ENCODE data around the gene GSTO2.

GSTO2 gene

GRCh38 chr10:104253606-104254410, 15.2 kb upstream of the GSTO2 start:
- Histone ChIP-seq H3K36me3 (ENCODE audit: insufficient read depth, low read length) (peaks cover 15% of the 10 kb centered on the region), H3K4me3 (ENCODE audit: low read length) (peak overlapping the region; percentile 81), H3K27ac (ENCODE audit: low read depth, low read length) (peak overlapping the region; percentile 15; the same call in 1 of the 2 replicates), H3K9ac (ENCODE audit: low read depth, low read length) (0 out of 2 replicates have a peak overlapping the region, but pooled peaks have one; percentile 75), H3K9me3 (ENCODE audit: insufficient read depth, low read depth, low read length) (peaks cover 1% of the 10 kb centered on the region; the same call in 1 of the 2 replicates), H3K4me1 (ENCODE audit: insufficient read depth, low read length) (peaks cover 48% of the 10 kb centered on the region), H3K27me3 (ENCODE audit: insufficient read depth, low read length) (peaks cover 14% of the 10 kb centered on the region; the same call in 1 of the 2 replicates)
- 5% methylated on average over 10 of the region's 10 CpGs for WGBS

- no peaks in the 10 kb centered on the region for H3K9me3 ChIP-seq (ENCODE audit: insufficient read depth, low read depth, low read length)
- H3K4me1 ChIP-seq (ENCODE audit: insufficient read depth, low read length): peaks cover 48% of the 10 kb centered on the region
- peak within 1 kb of the TSS; percentile 60; the same call in 1 of the 2 replicates for H3K27ac ChIP-seq (ENCODE audit: low read depth, low read length)
- H3K27me3 ChIP-seq (ENCODE audit: insufficient read depth, low read length): peaks cover 14% of the 10 kb centered on the region; the same call in 1 of the 2 replicates
- H3K36me3 ChIP-seq (ENCODE audit: insufficient read depth, low read length): peaks cover 24% of the 10 kb centered on the region
- H3K4me3 ChIP-seq (ENCODE audit: low read length): peak within 1 kb of the TSS; percentile 81
- peak within 1 kb of the TSS; percentile 75 for H3K9ac ChIP-seq (ENCODE audit: low read depth, low read length)
- under 1% methylated on average over 69 of the region's 69 CpGs for WGBS
These were observed 14.3 kb upstream of the GSTO2 start, which contains the start of gene GSTO1 for GRCh38 chr10:104254493-104255310. Gene GSTO1, plus strand, starts transcription at chr10:104254892. Its CDS starts 37 bp downstream, at chr10:104254929.

- 2% methylated on average over 11 of the region's 12 CpGs for WGBS
- Histone ChIP-seq H3K4me3 (ENCODE audit: low read length) (peak overlapping the region; percentile 81), H3K27ac (ENCODE audit: low read depth, low read length) (peak overlapping the region; percentile 60; the same call in 1 of the 2 replicates), H3K4me1 (ENCODE audit: insufficient read depth, low read length) (peaks cover 49% of the 10 kb centered on the region), H3K36me3 (ENCODE audit: insufficient read depth, low read length) (peaks cover 31% of the 10 kb centered on the region), H3K9me3 (ENCODE audit: insufficient read depth, low read depth, low read length) (no peaks in the 10 kb centered on the region), H3K27me3 (ENCODE audit: insufficient read depth, low read length) (peaks cover 14% of the 10 kb centered on the region; the same call in 1 of the 2 replicates), H3K9ac (ENCODE audit: low read depth, low read length) (peak overlapping the region; percentile 75)
These were observed 13.5 kb upstream of the GSTO2 start for GRCh38 chr10:104255311-104255981.

- Histone ChIP-seq H3K27me3 (ENCODE audit: insufficient read depth, low read length) (peaks cover 14% of the 10 kb centered on the region; the same call in 1 of the 2 replicates), H3K27ac (ENCODE audit: low read depth, low read length) (no peak overlapping the region), H3K9me3 (ENCODE audit: insufficient read depth, low read depth, low read length) (no peaks in the 10 kb centered on the region), H3K36me3 (ENCODE audit: insufficient read depth, low read length) (peaks cover 41% of the 10 kb centered on the region), H3K4me1 (ENCODE audit: insufficient read depth, low read length) (peaks cover 49% of the 10 kb centered on the region), H3K4me3 (ENCODE audit: low read length) (peak overlapping the region; percentile 81), H3K9ac (ENCODE audit: low read depth, low read length) (no peak overlapping the region)
- 45% methylated on average over 1 of the region's 1 CpG for WGBS
These were observed 12.5 kb upstream of the GSTO2 start for GRCh38 chr10:104256335-104256961.

- Histone ChIP-seq H3K27ac (ENCODE audit: low read depth, low read length) (no peak overlapping the region), H3K36me3 (ENCODE audit: insufficient read depth, low read length) (peaks cover 49% of the 10 kb centered on the region), H3K4me1 (ENCODE audit: insufficient read depth, low read length) (peaks cover 46% of the 10 kb centered on the region), H3K4me3 (ENCODE audit: low read length) (no peak overlapping the region), H3K27me3 (ENCODE audit: insufficient read depth, low read length) (peaks cover 14% of the 10 kb centered on the region; the same call in 1 of the 2 replicates), H3K9me3 (ENCODE audit: insufficient read depth, low read depth, low read length) (no peaks in the 10 kb centered on the region), H3K9ac (ENCODE audit: low read depth, low read length) (no peak overlapping the region)
- 93% methylated on average over 5 of the region's 5 CpGs for WGBS
These were observed 11.7 kb upstream of the GSTO2 start for GRCh38 chr10:104257235-104257634.

GRCh38 chr10:104258209-104258608, 10.8 kb upstream of the GSTO2 start:
- H3K27ac ChIP-seq (ENCODE audit: low read depth, low read length): no peak overlapping the region
- H3K36me3 ChIP-seq (ENCODE audit: insufficient read depth, low read length): peaks cover 59% of the 10 kb centered on the region
- H3K27me3 ChIP-seq (ENCODE audit: insufficient read depth, low read length): peaks cover 14% of the 10 kb centered on the region; the same call in 1 of the 2 replicates
- no peak overlapping the region for H3K4me3 ChIP-seq (ENCODE audit: low read length)
- 95% methylated on average over 3 of the region's 3 CpGs for WGBS
- no peaks in the 10 kb centered on the region for H3K9me3 ChIP-seq (ENCODE audit: insufficient read depth, low read depth, low read length)
- no peak overlapping the region for H3K9ac ChIP-seq (ENCODE audit: low read depth, low read length)
- H3K4me1 ChIP-seq (ENCODE audit: insufficient read depth, low read length): peaks cover 36% of the 10 kb centered on the region

- no peak overlapping the region for H3K27ac ChIP-seq (ENCODE audit: low read depth, low read length)
- H3K9me3 ChIP-seq (ENCODE audit: insufficient read depth, low read depth, low read length): no peaks in the 10 kb centered on the region
- H3K27me3 ChIP-seq (ENCODE audit: insufficient read depth, low read length): peaks cover 5% of the 10 kb centered on the region; the same call in 1 of the 2 replicates
- peaks cover 71% of the 10 kb centered on the region for H3K36me3 ChIP-seq (ENCODE audit: insufficient read depth, low read length)
- 94% methylated on average over 3 of the region's 3 CpGs for WGBS
- H3K9ac ChIP-seq (ENCODE audit: low read depth, low read length): no peak overlapping the region
- no peak overlapping the region for H3K4me3 ChIP-seq (ENCODE audit: low read length)
- H3K4me1 ChIP-seq (ENCODE audit: insufficient read depth, low read length): peaks cover 27% of the 10 kb centered on the region
These were observed 9.5 kb upstream of the GSTO2 start for GRCh38 chr10:104259456-104259855.

- Histone ChIP-seq H3K4me3 (ENCODE audit: low read length) (no peak overlapping the region), H3K36me3 (ENCODE audit: insufficient read depth, low read length) (peaks cover 77% of the 10 kb centered on the region), H3K4me1 (ENCODE audit: insufficient read depth, low read length) (peaks cover 27% of the 10 kb centered on the region), H3K27ac (ENCODE audit: low read depth, low read length) (no peak overlapping the region; the same call in 1 of the 2 replicates), H3K27me3 (ENCODE audit: insufficient read depth, low read length) (0 out of 2 replicates have a peak, but pooled peaks cover under 1% of the 10 kb centered on the region), H3K9me3 (ENCODE audit: insufficient read depth, low read depth, low read length) (no peaks in the 10 kb centered on the region), H3K9ac (ENCODE audit: low read depth, low read length) (no peak overlapping the region)
- 77% methylated on average over 5 of the region's 6 CpGs for WGBS
These were observed 8.8 kb upstream of the GSTO2 start for GRCh38 chr10:104259999-104260774.

- 76% methylated on average over 2 of the region's 3 CpGs for WGBS
- no peaks in the 10 kb centered on the region for H3K27me3 ChIP-seq (ENCODE audit: insufficient read depth, low read length)
- peak overlapping the region; percentile 14; the same call in 1 of the 2 replicates for H3K27ac ChIP-seq (ENCODE audit: low read depth, low read length)
- H3K9me3 ChIP-seq (ENCODE audit: insufficient read depth, low read depth, low read length): no peaks in the 10 kb centered on the region
- H3K36me3 ChIP-seq (ENCODE audit: insufficient read depth, low read length): peaks cover 83% of the 10 kb centered on the region
- H3K4me3 ChIP-seq (ENCODE audit: low read length): no peak overlapping the region
- H3K4me1 ChIP-seq (ENCODE audit: insufficient read depth, low read length): peaks cover 22% of the 10 kb centered on the region
- H3K9ac ChIP-seq (ENCODE audit: low read depth, low read length): no peak overlapping the region
These were observed 8.2 kb upstream of the GSTO2 start for GRCh38 chr10:104260775-104261115.

GRCh38 chr10:104262055-104262454, 6.9 kb upstream of the GSTO2 start:
- peaks cover 96% of the 10 kb centered on the region for H3K36me3 ChIP-seq (ENCODE audit: insufficient read depth, low read length)
- WGBS: 96% methylated on average over 5 of the region's 5 CpGs
- H3K27me3 ChIP-seq (ENCODE audit: insufficient read depth, low read length): no peaks in the 10 kb centered on the region
- no peaks in the 10 kb centered on the region for H3K9me3 ChIP-seq (ENCODE audit: insufficient read depth, low read depth, low read length)
- H3K9ac ChIP-seq (ENCODE audit: low read depth, low read length): no peak overlapping the region
- no peak overlapping the region for H3K27ac ChIP-seq (ENCODE audit: low read depth, low read length)
- H3K4me1 ChIP-seq (ENCODE audit: insufficient read depth, low read length): peaks cover 12% of the 10 kb centered on the region; the same call in 1 of the 2 replicates
- no peak overlapping the region for H3K4me3 ChIP-seq (ENCODE audit: low read length)

Measured in HUES64 (cell line).